A673 (cell line): ENCODE measurements around the gene BSN. TPM values are rescaled to one million over a fixed set of nuclear protein-coding genes. Genes with fewer than 3 reads are reported as not detected.

ENCODE experiments used
- BruUV-seq: library from RNA; stranded (reverse); fragments of 400-500 nt; replicated peaks from 2 replicates; lab custom pipeline; 2021; lab: Mats Ljungman, UMichigan
- CTCF ChIA-PET: fragments of 300-600 bp; sonication (Branson Sonifier 250); formaldehyde crosslinking; loops from one replicate; lab custom pipeline; 2022; ENCODE audit warnings: antibody characterized with exemption; lab: Charles Lee
- POLR2A ChIA-PET: fragments of 300-600 bp; sonication (Branson Sonifier 250); formaldehyde crosslinking; loops from one replicate; lab custom pipeline; 2022; ENCODE audit warnings: antibody characterized with exemption; ENCODE audit not compliant: low non-redundant PET; lab: Charles Lee
- DNase-seq: peaks from one replicate; pipeline ENCODE4 v3.0.0-alpha.2; 2015; ENCODE audit warnings: low spot score
- H3K27ac ChIP-seq: fragments of 200-600 bp; sonication (generic); 2 replicates; pipeline ENCODE4 v1.5.1; 2016; ENCODE audit warnings: mixed run types, low read depth, mild to moderate bottlenecking, mixed read lengths, antibody characterized with exemption, low read length; ENCODE audit not compliant: poor library complexity, severe bottlenecking
- H3K27me3 ChIP-seq: fragments of 200-600 bp; sonication (generic); replicated peaks from 2 replicates; pipeline ENCODE4 v1.6.1; 2017; ENCODE audit warnings: mixed run types, low read depth, mild to moderate bottlenecking, mixed read lengths, antibody characterized with exemption, low read length; ENCODE audit not compliant: insufficient read depth, poor library complexity
- H3K36me3 ChIP-seq: fragments of 200-600 bp; sonication (generic); 2 replicates; pipeline ENCODE4 v1.6.1; 2016; ENCODE audit warnings: mixed run types, mild to moderate bottlenecking, mixed read lengths, antibody characterized with exemption, low read length; ENCODE audit not compliant: insufficient read depth, poor library complexity, severe bottlenecking
- H3K4me1 ChIP-seq: fragments of 200-600 bp; sonication (generic); 2 replicates; pipeline ENCODE4 v1.6.1; 2017; ENCODE audit warnings: mixed run types, mild to moderate bottlenecking, mixed read lengths, antibody characterized with exemption, low read length; ENCODE audit not compliant: insufficient read depth, poor library complexity, severe bottlenecking
- H3K4me3 ChIP-seq: fragments of 200-600 bp; sonication (generic); 2 replicates; pipeline ENCODE4 v1.5.1; 2016; ENCODE audit warnings: low read depth, mixed run types, mild to moderate bottlenecking, mixed read lengths, low read length; ENCODE audit not compliant: poor library complexity, severe bottlenecking
- H3K9me3 ChIP-seq: fragments of 200-600 bp; sonication (generic); 2 replicates; pipeline ENCODE4 v1.6.1; 2016; ENCODE audit warnings: mixed run types, low read depth, mild to moderate bottlenecking, mixed read lengths, antibody characterized with exemption, low read length; ENCODE audit not compliant: poor library complexity, severe bottlenecking
- EZH2 ChIP-seq: fragments of 200-600 bp; sonication (generic); IDR thresholded peaks from 2 replicates; pipeline ENCODE4 v1.6.1; 2017; ENCODE audit warnings: borderline replicate concordance, low read depth, mild to moderate bottlenecking, mixed read lengths, antibody characterized with exemption, low read length; ENCODE audit not compliant: poor library complexity, severe bottlenecking
- intact Hi-C: fragments of 100-400 bp; cut with micrococcal nuclease; formaldehyde crosslinking; loops from one replicate; pipeline ENCODE4 v1.10.0; 2022; ENCODE audit not compliant: unreplicated experiment
- total RNA-seq: library from RNA; stranded (reverse); gene quantifications from 2 replicates; pipeline ENCODE4 v1.2.3, GENCODE V29; 2021
- TF ChIP-seq, protein P1 (sequence below): fragments of 300-800, 200-600 bp; sonication (generic); conservative IDR thresholded peaks from 2 replicates; pipeline ENCODE4 v1.5.1; 2017; ENCODE audit warnings: low read depth, mild to moderate bottlenecking, antibody characterized with exemption, low read length, moderate library complexity, mixed read lengths

BSN gene
- total RNA-seq, 1 experiment from 2014 or later: 1.4 TPM

DNA sequence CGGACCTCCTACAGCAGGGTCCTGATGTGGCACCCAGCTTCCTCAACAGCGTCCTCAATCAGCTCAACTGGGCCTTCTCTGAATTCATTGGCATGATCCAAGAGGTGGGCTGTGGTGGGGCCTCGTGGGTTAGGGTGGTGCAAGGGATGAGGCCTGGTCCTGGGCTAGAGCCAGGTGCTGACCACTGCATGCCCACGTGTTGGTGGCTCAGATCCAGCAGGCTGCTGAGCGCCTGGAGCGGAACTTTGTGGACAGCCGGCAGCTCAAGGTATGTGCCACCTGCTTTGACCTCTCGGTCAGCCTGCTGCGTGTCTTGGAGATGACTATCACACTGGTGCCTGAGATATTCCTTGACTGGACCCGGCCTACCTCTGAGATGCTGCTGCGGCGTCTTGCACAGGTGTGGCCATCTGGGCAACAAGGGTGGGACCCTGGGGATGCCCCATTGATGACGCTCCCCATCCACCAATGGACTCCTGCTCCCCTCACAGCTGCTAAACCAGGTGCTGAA, 161.4 kb downstream of the BSN start:
- CTCF ChIA-PET: no interaction called here
- no TSS peak for BruUV-seq

DNA sequence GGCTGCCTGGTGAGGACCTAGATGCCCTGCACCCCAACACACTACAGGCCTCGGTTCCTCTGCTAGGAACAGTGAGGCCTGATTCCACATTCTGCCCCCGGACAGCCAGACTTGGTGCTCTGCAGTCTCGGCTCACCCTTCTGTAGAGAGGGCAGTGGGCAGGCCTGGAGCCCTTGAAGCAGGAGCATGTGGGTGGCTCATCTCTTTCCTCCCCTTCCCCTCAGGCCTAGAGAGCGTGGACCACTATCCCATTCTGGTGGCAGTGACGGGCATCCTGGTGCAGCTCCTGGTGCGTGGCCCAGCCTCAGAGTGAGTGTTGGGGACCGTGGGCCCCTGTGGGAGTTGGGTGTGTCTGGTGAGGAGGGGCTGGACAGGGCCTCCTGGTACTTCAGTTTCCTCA, 161.9 kb downstream of the BSN start:
- CTCF ChIA-PET: no interaction called here
- no peak for DNase-seq
- Histone ChIP-seq H3K4me3 (no peak overlapping the region), H3K9me3 (no peaks in the 10 kb centered on the region), H3K36me3 (peaks cover 5% of the 10 kb centered on the region), H3K27ac (no peak overlapping the region), H3K4me1 (no peaks in the 10 kb centered on the region), H3K27me3 (no peaks in the 10 kb centered on the region)
- no TSS peak for BruUV-seq
- intact Hi-C loops: loop anchor here (5.0 kb wide), 1 partner anchor 191 kb away; no protein-coding TSS in a partner anchor
- POLR2A ChIA-PET: no interaction called here
- TF ChIP-seq, protein P1, sequence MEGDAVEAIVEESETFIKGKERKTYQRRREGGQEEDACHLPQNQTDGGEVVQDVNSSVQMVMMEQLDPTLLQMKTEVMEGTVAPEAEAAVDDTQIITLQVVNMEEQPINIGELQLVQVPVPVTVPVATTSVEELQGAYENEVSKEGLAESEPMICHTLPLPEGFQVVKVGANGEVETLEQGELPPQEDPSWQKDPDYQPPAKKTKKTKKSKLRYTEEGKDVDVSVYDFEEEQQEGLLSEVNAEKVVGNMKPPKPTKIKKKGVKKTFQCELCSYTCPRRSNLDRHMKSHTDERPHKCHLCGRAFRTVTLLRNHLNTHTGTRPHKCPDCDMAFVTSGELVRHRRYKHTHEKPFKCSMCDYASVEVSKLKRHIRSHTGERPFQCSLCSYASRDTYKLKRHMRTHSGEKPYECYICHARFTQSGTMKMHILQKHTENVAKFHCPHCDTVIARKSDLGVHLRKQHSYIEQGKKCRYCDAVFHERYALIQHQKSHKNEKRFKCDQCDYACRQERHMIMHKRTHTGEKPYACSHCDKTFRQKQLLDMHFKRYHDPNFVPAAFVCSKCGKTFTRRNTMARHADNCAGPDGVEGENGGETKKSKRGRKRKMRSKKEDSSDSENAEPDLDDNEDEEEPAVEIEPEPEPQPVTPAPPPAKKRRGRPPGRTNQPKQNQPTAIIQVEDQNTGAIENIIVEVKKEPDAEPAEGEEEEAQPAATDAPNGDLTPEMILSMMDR: no peak
- TF ChIP-seq EZH2: no peak

More for the DNA sequence above, 161.4 kb downstream of the BSN start:
- no peak for TF ChIP-seq EZH2
- TF ChIP-seq, protein P1: no peak
- Histone ChIP-seq H3K4me1 (no peaks in the 10 kb centered on the region), H3K27ac (no peak overlapping the region), H3K4me3 (no peak overlapping the region), H3K27me3 (no peaks in the 10 kb centered on the region), H3K9me3 (no peaks in the 10 kb centered on the region), H3K36me3 (peaks cover 1% of the 10 kb centered on the region)
- no peak for DNase-seq
- POLR2A ChIA-PET: no interaction called here
- intact Hi-C loops: loop anchor here (5.0 kb wide), 1 partner anchor 192 kb away; no protein-coding TSS in a partner anchor

DNA sequence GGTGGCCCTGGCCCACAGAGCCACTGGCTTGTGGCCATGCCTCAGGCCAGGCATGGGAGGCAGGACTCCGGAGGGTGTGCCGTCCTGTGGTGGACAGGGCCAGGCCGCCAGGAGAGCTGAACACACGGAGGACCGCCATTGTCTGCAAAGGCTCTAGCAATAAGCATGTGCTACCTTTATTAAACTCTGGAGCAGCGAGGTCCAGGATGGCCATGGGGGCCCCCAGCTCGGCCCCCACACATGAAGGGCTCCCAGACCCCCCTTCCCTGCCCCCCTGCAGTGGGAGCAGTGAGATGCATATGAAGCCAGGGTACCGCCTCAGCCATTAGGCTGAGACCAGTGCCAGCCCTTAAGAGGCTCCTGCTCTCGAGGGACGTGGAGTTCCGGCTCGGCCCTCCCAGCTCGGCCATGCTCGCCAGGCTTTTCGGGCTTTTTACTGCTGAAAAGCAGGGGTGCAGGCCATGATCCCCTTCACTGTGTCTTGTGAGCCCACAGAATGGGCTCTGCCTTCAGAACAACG, 162.5 kb downstream of the BSN start:
- intact Hi-C loops: loop anchor here (5.0 kb wide), 1 partner anchor 191 kb away; no protein-coding TSS in a partner anchor
- Histone ChIP-seq H3K27ac (no peak overlapping the region), H3K36me3 (peaks cover 5% of the 10 kb centered on the region), H3K9me3 (no peaks in the 10 kb centered on the region), H3K27me3 (no peaks in the 10 kb centered on the region), H3K4me3 (no peak overlapping the region), H3K4me1 (no peaks in the 10 kb centered on the region)
- TF ChIP-seq, protein P1: no peak
- no peak for TF ChIP-seq EZH2
- BruUV-seq: no TSS peak
- POLR2A ChIA-PET: no interaction called here
- DNase-seq: no peak
- CTCF ChIA-PET: interaction anchor here (0.6 kb wide), 1 partner anchor 85 kb away, joined by 3 read pairs; no protein-coding TSS in a partner anchor
